Adrenal gland (tissue), 5 donors: ENCODE measurements around the gene TEX30.

Source experiments
- POLR2A ChIP-seq, 2 donors: fragments of 450-650 bp; IDR thresholded peaks; one replicate each; pipeline ENCODE4 v1.6.1; 2017; ENCODE audit warnings: antibody characterized with exemption in 2 of 2, mild to moderate bottlenecking in 2 of 2, moderate library complexity in 1 of 2
- TF ChIP-seq, protein P1 (sequence below), 6 experiments: fragments of 450-650 bp in 4 of 6; fragments of 200-600 bp in 2 of 6; sonication (generic) in 1 of 6; IDR thresholded peaks; 1 replicate in 5 of 6; 2 replicates in 1 of 6; pipeline versions ENCODE4 v1.5.1 to v1.8.0; 2016 to 2021; ENCODE audit warnings: antibody characterized with exemption in 6 of 6, mild to moderate bottlenecking in 2 of 6, moderate library complexity in 1 of 6
- donor health status: DM: no; HTN: no; CAD: no.

DNA sequence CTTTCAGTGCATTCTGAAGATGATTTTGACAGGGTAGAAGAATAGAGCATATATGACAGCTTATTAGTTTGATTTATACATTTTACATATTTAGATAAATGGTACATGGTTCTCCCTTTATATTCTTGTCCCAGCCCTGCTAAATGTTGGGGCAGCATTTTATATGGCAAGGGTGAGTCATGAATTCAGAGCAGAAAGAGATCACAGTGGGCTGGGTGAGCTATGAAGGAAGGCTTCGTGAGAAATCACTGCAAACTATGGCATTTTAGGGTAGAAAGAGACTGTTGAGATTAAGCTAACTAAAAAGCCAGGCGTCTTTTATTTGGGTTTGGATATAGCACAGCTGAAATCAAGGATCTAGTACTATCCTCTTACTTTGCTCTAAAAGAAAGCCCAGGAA lies 54.8 kb downstream of the TEX30 start:
- TF ChIP-seq POLR2A (IDR thresholded peaks at IDR 0.05): no peak
- TF ChIP-seq, protein P1, sequence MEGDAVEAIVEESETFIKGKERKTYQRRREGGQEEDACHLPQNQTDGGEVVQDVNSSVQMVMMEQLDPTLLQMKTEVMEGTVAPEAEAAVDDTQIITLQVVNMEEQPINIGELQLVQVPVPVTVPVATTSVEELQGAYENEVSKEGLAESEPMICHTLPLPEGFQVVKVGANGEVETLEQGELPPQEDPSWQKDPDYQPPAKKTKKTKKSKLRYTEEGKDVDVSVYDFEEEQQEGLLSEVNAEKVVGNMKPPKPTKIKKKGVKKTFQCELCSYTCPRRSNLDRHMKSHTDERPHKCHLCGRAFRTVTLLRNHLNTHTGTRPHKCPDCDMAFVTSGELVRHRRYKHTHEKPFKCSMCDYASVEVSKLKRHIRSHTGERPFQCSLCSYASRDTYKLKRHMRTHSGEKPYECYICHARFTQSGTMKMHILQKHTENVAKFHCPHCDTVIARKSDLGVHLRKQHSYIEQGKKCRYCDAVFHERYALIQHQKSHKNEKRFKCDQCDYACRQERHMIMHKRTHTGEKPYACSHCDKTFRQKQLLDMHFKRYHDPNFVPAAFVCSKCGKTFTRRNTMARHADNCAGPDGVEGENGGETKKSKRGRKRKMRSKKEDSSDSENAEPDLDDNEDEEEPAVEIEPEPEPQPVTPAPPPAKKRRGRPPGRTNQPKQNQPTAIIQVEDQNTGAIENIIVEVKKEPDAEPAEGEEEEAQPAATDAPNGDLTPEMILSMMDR (IDR thresholded peaks at IDR 0.05): no peak
